Mucosa of rectum (tissue), 2 donors: ENCODE results near the gene RNASE11.
"Not testable (repeated sequence)": the region's sequence is repeated elsewhere in the genome, so short reads cannot be mapped to it uniquely, and the experiment has no call there.

Experiments used
- H3K27ac ChIP-seq, 2 donors: one replicate each; pipeline ENCODE4 v1.7.0; 2013; ENCODE audit warnings: inconsistent platforms in 2 of 2, low read depth in 2 of 2, low read length in 2 of 2
- H3K27me3 ChIP-seq, 2 donors: one replicate each; pipeline ENCODE4 v1.7.0; 2013; ENCODE audit warnings: low read length in 2 of 2; ENCODE audit not compliant: control insufficient read depth in 2 of 2, insufficient read depth in 2 of 2
- H3K36me3 ChIP-seq, 2 donors: one replicate each; pipeline ENCODE4 v1.7.0; 2013; ENCODE audit warnings: low read length in 2 of 2; ENCODE audit not compliant: control insufficient read depth in 2 of 2, insufficient read depth in 2 of 2
- H3K4me1 ChIP-seq, 2 donors: one replicate each; pipeline ENCODE4 v1.7.0; 2013; ENCODE audit warnings: low read length in 2 of 2, mild to moderate bottlenecking in 1 of 2; ENCODE audit not compliant: control insufficient read depth in 2 of 2, insufficient read depth in 2 of 2
- H3K4me3 ChIP-seq, 2 donors: one replicate each; pipeline ENCODE4 v1.7.0; 2013; ENCODE audit warnings: low read length in 2 of 2
- H3K9ac ChIP-seq, 2 donors: one replicate each; pipeline ENCODE4 v1.7.0; 2013; ENCODE audit warnings: low read length in 2 of 2, low read depth in 1 of 2, mild to moderate bottlenecking in 1 of 2
- H3K9me3 ChIP-seq, 2 donors: one replicate each; pipeline ENCODE4 v1.7.0; 2013; ENCODE audit warnings: low read length in 2 of 2; ENCODE audit not compliant: control insufficient read depth in 2 of 2
- donor health status: healthy.
- donor health status: Normal muscosa, but diverticular disease.

The RNASE11 gene

DNA sequence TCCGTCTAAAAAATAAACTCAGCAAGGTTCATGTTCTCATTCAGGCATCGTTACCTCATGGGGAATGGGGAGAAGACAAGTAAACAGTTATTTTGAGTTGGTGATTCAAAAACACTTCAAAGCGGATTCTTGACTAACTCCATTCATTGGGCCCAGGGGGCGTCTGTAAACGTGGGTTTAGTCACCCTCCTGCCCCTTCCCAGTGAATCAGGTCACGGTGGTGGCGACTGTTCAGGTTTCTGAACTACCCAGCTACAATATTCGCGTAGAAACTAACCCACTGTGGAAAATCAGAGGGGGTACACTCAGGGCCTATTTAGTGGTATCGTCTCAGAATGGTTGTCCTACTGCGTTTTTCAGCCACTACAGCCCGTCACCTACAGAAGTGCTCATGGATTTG lies 38.5 kb upstream of the RNASE11 start:
- Histone ChIP-seq H3K4me3 (no peak overlapping the region), H3K9me3 (no peaks in the 10 kb centered on the region), H3K9ac (no peak overlapping the region), H3K4me1 (peaks cover 6 to 7% of the 10 kb centered on the region in 2 donors), H3K27me3 (peaks cover 3 to 10% of the 10 kb centered on the region in 2 donors), H3K36me3 (no peaks in the 10 kb centered on the region), H3K27ac (no peak overlapping the region)

DNA sequence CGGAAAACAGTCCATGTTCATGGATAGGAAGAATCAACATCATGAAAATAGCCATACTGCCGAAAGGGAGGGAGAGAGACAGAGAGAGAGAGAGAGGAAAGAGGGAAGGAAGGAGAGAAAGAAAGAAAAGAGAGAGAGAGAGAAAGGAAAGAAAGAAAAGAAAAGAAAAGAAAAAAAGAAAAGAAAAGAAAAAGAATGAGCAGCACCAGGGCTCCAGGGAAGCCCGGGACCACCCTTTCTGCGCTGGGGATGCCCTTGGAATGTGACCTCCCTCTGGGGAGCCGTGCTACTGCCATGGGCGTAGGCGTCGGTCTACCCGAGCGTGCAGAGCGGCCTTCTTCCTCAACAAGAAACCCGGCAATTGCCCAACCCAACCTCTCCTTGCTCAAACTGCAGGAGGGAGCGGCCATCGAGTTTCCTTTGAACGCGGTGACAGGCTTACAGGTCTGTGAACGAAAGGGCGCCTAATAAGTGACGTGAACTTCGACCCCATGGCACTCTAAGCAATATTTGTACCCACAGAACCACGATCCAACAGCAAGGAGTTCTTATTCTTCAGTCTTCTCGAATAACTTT lies 36.8 kb upstream of the RNASE11 start:
- H3K9me3 ChIP-seq, result no peaks in the 10 kb centered on the region
- peak overlapping the region in 1 of 2 donors; percentile 10 for H3K27ac ChIP-seq
- H3K36me3 ChIP-seq, result no peaks in the 10 kb centered on the region
- H3K4me1 ChIP-seq, result no peaks in the 10 kb centered on the region
- H3K9ac ChIP-seq, result peak overlapping the region; percentile 15 to 31
- peak overlapping the region; percentile 53 to 61 for H3K4me3 ChIP-seq
- peaks cover 0 to 4% of the 10 kb centered on the region in 2 donors for H3K27me3 ChIP-seq

GRCh38 chr14:20623798-20624197 lies 36.0 kb upstream of the RNASE11 start:
- H3K9ac ChIP-seq, result no peak overlapping the region
- H3K9me3 ChIP-seq, result no peaks in the 10 kb centered on the region
- no peak overlapping the region for H3K27ac ChIP-seq
- H3K36me3 ChIP-seq, result no peaks in the 10 kb centered on the region
- H3K27me3 ChIP-seq, result peaks cover 0 to 4% of the 10 kb centered on the region in 2 donors
- no peaks in the 10 kb centered on the region for H3K4me1 ChIP-seq
- no peak overlapping the region for H3K4me3 ChIP-seq

DNA sequence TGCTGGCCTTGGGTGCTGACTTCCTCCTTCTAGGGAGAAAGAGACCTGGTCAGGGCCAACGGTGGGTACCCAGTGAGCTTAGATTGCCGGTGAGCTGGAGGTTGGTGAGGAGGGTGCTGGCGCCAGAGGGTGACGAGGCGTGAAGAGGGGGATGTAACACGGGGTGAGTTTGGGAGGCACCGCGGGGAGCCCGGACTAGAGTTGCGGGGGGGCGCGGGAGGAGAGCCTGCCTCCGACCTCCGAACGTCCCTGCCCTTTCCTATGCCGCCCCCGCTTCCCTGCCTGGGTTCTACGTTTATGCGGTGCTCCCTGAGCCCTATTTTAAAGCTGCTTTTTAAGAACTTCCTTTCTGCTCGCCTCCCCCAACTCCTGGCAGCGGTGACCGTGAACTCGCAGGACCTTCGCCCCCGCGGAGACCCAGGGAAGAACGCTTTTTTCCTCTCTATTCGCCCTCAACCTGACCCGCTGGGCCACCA lies 35.1 kb upstream of the RNASE11 start:
- no peak overlapping the region for H3K4me3 ChIP-seq
- H3K27me3 ChIP-seq, result peaks cover 0 to under 1% of the 10 kb centered on the region in 2 donors
- H3K36me3 ChIP-seq, result no peaks in the 10 kb centered on the region
- no peak overlapping the region for H3K27ac ChIP-seq
- no peaks in the 10 kb centered on the region for H3K9me3 ChIP-seq
- no peaks in the 10 kb centered on the region for H3K4me1 ChIP-seq
- no peak overlapping the region for H3K9ac ChIP-seq

DNA sequence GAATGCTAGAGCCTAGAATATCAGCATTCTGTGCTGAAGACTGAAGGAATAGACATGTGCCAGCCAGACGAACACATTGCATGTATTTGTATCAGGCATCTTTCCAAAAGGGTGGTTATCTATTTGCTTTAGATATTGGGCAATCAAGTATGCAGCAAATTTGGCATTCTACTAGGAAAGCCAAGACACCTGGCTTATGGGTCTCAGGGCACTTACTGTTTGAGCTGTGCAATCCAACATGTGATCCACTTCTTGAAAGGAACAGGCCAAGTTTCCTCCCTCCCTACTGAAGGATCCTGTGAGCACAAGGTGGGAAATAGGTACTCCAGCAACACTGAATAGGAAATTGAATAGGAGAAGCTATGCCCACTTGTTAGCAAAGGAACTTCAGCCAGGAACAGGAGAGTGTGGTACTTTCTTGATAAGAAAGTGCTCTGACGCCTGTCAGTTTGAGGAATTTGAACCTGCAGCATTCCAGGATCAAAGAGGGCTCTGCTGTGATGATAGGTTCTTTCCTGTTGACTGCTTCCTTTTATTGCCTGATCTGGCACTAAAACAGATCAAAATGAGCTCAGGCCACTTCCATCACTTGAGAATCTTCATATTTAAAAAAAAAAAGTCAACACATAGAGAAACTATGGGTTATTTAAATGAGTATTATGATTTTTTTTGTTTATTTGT lies 33.1 kb upstream of the RNASE11 start:
- Histone ChIP-seq H3K9ac (no peak overlapping the region), H3K27me3 (no peaks in the 10 kb centered on the region), H3K4me3 (no peak overlapping the region), H3K36me3 (no peaks in the 10 kb centered on the region), H3K9me3 (no peaks in the 10 kb centered on the region), H3K4me1 (no peaks in the 10 kb centered on the region), H3K27ac (no peak overlapping the region)

DNA sequence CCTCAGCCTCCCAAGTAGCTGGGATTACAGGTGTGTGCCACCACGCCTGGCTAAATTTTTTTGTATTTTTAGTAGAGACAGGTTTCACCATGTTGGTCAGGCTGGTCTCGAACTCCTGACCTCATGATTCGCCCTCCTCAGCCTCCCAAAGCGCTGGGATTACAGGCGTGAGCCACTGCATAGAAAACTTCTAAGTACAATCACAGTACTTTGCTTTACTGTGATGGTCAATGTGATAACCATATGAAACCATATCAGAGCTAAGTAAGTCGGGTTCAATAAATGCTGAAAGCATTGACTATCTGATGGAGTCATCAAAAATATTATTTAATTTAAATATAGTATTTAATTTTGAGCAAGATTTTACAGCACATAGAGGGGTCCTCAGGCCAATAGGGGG lies 31.9 kb upstream of the RNASE11 start:
- not testable (repeated sequence) for H3K9me3 ChIP-seq, H3K4me1 ChIP-seq, H3K4me3 ChIP-seq, H3K36me3 ChIP-seq, H3K9ac ChIP-seq, H3K27ac ChIP-seq, H3K27me3 ChIP-seq

DNA sequence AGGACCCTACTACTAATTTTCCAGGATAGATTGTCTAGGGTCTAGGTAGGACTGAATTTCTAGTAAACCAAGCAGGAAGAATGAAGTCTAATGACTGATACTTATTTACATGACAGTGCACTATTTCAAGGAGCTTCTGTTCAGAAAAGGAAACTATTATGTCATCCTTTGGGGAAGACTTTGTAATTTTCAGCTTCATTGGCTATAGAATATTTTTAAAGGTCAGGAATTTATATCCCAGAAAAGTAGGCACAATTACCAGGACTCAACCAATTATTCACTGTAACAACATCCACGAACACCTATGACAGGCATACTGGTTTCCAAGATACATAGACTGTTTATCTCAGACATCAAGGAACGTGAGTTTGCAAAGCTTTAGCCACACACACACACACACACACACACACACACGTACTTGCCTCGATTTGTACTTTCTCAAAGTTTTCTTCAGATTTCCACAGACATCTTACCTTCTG lies 30.5 kb upstream of the RNASE11 start:
- Histone ChIP-seq H3K9ac (no peak overlapping the region), H3K27me3 (no peaks in the 10 kb centered on the region), H3K36me3 (no peaks in the 10 kb centered on the region), H3K4me1 (no peaks in the 10 kb centered on the region), H3K9me3 (no peaks in the 10 kb centered on the region), H3K4me3 (no peak overlapping the region), H3K27ac (no peak overlapping the region)

DNA sequence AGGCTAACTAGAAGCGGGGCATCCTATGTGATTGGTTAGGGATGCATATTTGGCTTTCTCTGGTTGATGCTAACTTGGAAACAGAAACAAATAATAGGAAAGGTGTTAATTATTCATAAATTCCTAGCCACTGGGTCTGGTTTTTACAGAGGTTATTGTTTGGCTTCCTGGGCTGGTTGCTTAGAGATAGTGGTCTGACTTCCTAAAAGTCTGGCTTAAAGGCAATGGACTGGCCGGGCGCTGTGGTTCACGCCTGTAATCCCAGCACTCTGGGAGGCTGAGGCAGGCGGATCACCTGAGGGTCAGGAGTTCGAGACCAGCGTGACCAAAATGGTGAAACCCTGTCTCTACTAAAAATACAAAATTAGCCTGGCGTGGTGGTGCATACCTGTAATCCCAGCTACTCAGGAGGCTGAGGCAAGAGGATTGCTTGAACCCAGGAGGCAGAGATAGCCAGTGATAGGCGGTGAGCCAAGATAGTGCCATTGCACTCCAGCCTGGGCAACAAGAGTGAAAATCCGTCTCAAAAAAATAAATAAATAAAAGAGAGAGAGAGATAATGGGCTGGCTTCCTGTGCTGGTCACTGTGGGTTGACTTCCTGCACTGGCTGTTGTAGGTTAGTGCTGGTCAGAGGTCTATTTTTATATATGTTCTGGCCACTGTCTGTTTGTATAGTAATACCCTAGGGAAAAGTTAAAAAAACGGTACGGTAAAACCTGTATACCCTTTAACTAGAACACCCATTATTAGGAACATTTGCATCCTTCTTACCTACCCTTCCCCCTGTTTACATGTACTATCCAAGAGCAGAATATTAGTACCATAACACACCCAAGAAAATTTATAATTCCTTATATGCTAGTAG lies 29.6 kb upstream of the RNASE11 start:
- peaks cover 0 to 6% of the 10 kb centered on the region in 2 donors for H3K4me1 ChIP-seq
- H3K27me3 ChIP-seq, result no peaks in the 10 kb centered on the region
- H3K36me3 ChIP-seq, result no peaks in the 10 kb centered on the region
- no peaks in the 10 kb centered on the region for H3K9me3 ChIP-seq
- no peak overlapping the region for H3K27ac ChIP-seq
- no peak overlapping the region for H3K9ac ChIP-seq
- no peak overlapping the region for H3K4me3 ChIP-seq

- H3K36me3 ChIP-seq, result no peaks in the 10 kb centered on the region
- H3K27ac ChIP-seq, result no peak overlapping the region
These were observed 28.2 kb upstream of the RNASE11 start for GRCh38 chr14:20615996-20616395.

More at GRCh38 chr14:20615996-20616395, 28.2 kb upstream of the RNASE11 start:
- Histone ChIP-seq H3K27me3 (no peaks in the 10 kb centered on the region), H3K9ac (no peak overlapping the region), H3K9me3 (no peaks in the 10 kb centered on the region), H3K4me1 (peaks cover 0 to 6% of the 10 kb centered on the region in 2 donors), H3K4me3 (no peak overlapping the region)
